COLO829 (cell line): Measurements from ENCODE around the gene ECD.

Experiments
- DNase-seq: peaks from one replicate; pipeline ENCODE4 v3.0.0; 2012; ENCODE audit warnings: low spot score

The ECD gene

GRCh38 chr10:73167783-73168464 lies at the start of gene ECD, which contains the start of gene FAM149B1:
TSS of gene ECD (minus strand) at chr10:73168008. CDS start at chr10:73163937, 4,071 bp downstream.
TSS of gene FAM149B1 (plus strand) at chr10:73168119. CDS start at chr10:73168340, 221 bp downstream.
- peak; percentile 74 for DNase-seq

- DNase-seq, result no peak
These were observed 47.9 kb upstream of the ECD start for GRCh38 chr10:73215749-73216148.

- no peak for DNase-seq
These were observed 43.5 kb upstream of the ECD start for GRCh38 chr10:73211106-73211811.

GRCh38 chr10:73210395-73211105 lies 42.7 kb upstream of the ECD start:
- DNase-seq, result no peak

GRCh38 chr10:73209705-73210104 lies 41.9 kb upstream of the ECD start:
- DNase-seq, result peak; percentile 27

GRCh38 chr10:73207883-73208282 lies 40.1 kb upstream of the ECD start:
- no peak for DNase-seq

- DNase-seq, result no peak
These were observed 38.6 kb upstream of the ECD start for GRCh38 chr10:73206385-73206784.

GRCh38 chr10:73205890-73206289 lies 38.1 kb upstream of the ECD start:
- DNase-seq, result no peak

- DNase-seq, result no peak
These were observed 37.3 kb upstream of the ECD start for GRCh38 chr10:73205081-73205480.

GRCh38 chr10:73190188-73190587 lies 22.4 kb upstream of the ECD start:
- no peak for DNase-seq

- DNase-seq, result no peak
These were observed 18.5 kb upstream of the ECD start for GRCh38 chr10:73186266-73186665.

GRCh38 chr10:73183667-73184281 lies 16.0 kb upstream of the ECD start:
- DNase-seq, result no peak

GRCh38 chr10:73182568-73182967 lies 14.8 kb upstream of the ECD start:
- no peak for DNase-seq

GRCh38 chr10:73174148-73174925 lies 6.5 kb upstream of the ECD start:
- DNase-seq, result no peak

GRCh38 chr10:73172867-73173266 lies 5.1 kb upstream of the ECD start:
- no peak for DNase-seq

- no peak for DNase-seq
These were observed 1.5 kb upstream of the ECD start for GRCh38 chr10:73169320-73169719.

- DNase-seq, result peak; percentile 18
These were observed 626 bp upstream of the ECD start for GRCh38 chr10:73168465-73168803.

- DNase-seq, result peak; percentile 4
These were observed 388 bp downstream of the ECD start for GRCh38 chr10:73167458-73167782.

- DNase-seq, result no peak
These were observed 836 bp downstream of the ECD start for GRCh38 chr10:73166972-73167371.

GRCh38 chr10:73163096-73163495 lies 4.7 kb downstream of the ECD start:
- DNase-seq, result no peak

GRCh38 chr10:73161662-73162061 lies 6.1 kb downstream of the ECD start:
- no peak for DNase-seq

- no peak for DNase-seq
These were observed 6.7 kb downstream of the ECD start for GRCh38 chr10:73161079-73161478.
